IPS-18c (cell line): ENCODE results near the gene CTSD.

Experiments
- H3K4me3 ChIP-seq: 2 replicates; pipeline ENCODE4 v1.7.0; 2013; ENCODE audit warnings: low read depth, mild to moderate bottlenecking, low read length, moderate library complexity; ENCODE audit not compliant: insufficient read depth
- H3K9me3 ChIP-seq: one replicate; pipeline ENCODE4 v1.6.1; 2013; ENCODE audit warnings: mild to moderate bottlenecking, low read length, moderate library complexity; ENCODE audit not compliant: control insufficient read depth, insufficient read depth

Gene CTSD

DNA sequence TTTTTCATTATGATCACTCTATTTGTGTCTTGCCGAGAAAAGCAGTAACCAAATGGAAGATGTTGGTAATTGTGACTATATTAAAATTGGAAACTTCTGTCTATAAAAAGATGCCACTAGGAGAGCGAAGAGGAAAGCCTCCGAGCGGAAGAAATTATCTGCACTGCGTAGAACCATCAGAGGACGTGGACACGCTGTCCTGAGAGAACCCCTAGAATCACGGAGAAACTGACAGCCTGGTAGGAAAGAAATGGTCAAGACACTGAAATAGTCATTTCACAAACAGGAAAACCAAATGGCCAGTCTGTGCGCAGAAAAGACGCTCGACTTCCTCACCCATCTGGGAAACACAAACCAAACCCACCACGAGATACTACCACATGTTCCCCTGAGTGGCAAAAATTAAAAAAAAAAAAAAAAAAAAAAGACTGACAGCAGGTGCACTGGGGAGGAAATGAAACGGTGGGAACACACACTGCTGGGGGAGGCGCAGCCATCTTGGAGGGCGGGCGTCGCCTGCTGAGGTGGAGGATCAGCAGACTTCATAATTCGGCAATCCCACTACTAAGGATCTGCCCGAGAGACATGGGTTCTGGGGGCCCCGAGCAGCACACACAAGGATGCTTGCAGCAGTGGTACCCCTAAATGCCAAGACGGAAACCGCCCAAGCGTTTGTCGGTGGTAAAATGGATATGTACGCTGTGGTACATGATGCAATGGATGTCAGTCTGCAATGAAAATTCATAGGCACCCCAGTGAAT is 34.6 kb downstream of the CTSD start:
- Histone ChIP-seq H3K4me3 (no peak overlapping the region), H3K9me3 (no peaks in the 10 kb centered on the region)

DNA sequence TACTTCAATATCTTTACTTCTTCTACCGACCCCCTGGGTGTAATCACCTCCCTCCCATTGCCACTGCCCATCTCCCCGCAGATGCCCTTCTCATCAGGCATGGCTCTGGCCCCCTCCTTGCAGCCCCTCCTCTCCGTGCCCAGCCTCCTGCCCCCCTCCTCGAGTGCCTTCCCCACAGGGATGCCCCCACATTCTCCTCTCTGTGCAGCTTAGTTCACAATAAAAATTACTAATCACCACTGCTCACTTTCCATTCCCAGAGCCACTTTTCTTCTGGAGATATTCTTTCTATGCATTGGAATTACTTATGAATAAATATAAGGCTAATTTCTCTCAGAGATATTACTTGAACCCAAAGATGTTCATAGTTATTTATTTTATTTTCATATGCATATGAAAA is 35.4 kb downstream of the CTSD start:
- no peaks in the 10 kb centered on the region for H3K9me3 ChIP-seq
- H3K4me3 ChIP-seq = no peak overlapping the region

DNA sequence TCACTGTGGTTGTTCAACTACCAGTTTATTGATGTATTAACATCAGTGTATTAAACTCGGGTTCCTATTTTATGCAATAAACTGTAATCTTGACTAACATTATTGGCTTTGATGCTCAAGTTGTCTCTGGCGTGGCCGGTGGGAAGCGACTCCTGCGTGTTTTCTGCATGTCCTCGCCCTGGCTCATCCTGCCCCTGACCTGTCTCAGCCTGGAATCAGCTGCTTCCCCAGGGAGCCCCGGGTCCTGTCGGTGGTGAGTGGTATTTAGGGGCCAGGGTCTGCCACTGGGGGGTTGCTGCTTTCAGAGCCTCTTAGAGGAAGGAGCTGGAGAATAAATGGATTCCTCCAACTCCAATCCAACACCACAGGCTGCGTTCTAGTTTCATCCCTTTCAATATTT is 35.9 kb downstream of the CTSD start:
- H3K9me3 ChIP-seq = no peaks in the 10 kb centered on the region
- no peak overlapping the region for H3K4me3 ChIP-seq

DNA sequence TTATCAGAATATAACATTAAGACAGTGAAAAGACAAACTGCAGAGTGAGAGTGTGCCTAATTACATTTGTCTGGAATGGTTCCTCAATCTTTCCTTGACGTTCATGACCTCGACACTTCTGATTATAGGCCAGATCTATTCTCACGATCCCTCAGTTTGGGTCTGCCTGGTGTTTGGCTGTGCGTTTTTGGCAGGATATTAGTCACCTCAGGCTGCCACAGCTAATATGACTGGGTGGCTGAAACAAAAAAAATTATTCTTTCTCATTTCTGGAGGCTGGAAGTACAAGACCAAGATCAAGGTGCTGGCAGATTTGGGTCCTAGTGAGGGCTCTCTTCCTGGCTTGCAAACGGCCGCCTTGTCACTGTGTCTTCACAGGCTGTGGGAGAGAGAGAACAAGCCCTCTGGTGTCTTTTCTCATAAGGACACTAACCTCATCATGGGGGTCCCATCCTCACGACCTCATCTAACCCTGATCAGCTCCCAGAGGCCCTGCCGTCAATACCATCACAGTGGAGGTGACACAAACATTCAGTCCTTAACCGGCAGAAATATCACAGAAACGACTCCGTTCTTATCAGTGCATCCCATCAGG is 36.5 kb downstream of the CTSD start:
- no peak overlapping the region for H3K4me3 ChIP-seq

DNA sequence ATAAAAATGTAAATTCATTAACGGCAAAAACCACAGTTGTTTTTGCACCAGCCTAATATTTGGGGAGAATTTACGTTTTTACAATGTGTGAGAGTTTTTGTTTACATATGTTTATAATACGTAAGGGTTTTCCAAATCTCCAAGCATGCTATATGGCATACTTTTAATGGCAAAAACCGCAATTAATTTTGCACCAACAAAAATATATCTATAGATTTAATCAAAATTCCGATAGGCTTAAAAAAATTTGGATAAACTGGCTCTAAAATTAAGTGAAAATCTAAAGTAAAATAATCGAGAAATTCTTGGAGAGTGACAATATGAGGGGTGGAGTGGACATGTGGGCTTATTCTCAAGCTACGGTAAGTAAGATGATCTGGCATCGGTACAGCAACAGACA is 43.9 kb downstream of the CTSD start:
- no peak overlapping the region for H3K4me3 ChIP-seq
- peaks cover 2% of the 10 kb centered on the region for H3K9me3 ChIP-seq

More for the DNA sequence above, 36.5 kb downstream of the CTSD start:
- no peaks in the 10 kb centered on the region for H3K9me3 ChIP-seq

DNA sequence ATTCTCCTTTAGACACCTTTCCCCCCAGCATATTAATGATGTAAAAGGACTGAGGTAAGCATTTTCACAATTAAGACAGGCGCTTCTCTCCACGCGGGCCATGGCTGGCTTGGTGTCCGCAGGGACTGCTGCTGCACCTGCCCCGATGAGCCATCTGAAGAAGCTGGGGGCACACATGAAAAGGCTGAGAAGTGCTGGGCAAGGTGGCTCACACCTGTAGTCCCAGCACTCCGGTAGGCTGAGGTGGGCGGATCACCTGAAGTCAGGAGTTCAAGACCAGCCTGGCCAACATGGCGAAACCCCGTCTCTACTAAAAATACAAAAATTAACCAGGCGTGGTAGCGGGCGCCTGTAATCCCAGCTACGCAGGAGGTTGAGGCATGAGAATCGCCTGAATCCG is 45.4 kb downstream of the CTSD start:
- Histone ChIP-seq H3K9me3 (peaks cover 4% of the 10 kb centered on the region), H3K4me3 (no peak overlapping the region)

DNA sequence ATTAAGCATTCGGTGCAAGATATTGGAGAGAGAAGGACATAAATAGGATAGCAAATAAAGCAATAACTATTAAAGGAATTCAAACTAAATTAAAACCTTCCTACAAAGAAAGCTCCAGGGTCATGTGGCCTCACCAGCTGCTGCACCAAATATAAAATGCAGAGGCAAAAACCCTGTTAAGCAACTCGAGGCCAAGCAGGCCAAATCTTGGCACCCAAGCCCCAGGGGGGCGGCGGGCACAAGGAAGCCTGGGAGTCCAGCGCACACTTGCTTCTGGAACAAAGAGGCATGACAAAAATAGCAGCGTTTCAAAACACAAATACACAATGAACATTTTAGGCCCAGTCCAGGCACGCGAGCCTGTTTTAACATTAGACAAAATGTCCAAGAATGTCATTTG is 46.0 kb downstream of the CTSD start:
- Histone ChIP-seq H3K4me3 (no peak overlapping the region), H3K9me3 (peaks cover 4% of the 10 kb centered on the region)

DNA sequence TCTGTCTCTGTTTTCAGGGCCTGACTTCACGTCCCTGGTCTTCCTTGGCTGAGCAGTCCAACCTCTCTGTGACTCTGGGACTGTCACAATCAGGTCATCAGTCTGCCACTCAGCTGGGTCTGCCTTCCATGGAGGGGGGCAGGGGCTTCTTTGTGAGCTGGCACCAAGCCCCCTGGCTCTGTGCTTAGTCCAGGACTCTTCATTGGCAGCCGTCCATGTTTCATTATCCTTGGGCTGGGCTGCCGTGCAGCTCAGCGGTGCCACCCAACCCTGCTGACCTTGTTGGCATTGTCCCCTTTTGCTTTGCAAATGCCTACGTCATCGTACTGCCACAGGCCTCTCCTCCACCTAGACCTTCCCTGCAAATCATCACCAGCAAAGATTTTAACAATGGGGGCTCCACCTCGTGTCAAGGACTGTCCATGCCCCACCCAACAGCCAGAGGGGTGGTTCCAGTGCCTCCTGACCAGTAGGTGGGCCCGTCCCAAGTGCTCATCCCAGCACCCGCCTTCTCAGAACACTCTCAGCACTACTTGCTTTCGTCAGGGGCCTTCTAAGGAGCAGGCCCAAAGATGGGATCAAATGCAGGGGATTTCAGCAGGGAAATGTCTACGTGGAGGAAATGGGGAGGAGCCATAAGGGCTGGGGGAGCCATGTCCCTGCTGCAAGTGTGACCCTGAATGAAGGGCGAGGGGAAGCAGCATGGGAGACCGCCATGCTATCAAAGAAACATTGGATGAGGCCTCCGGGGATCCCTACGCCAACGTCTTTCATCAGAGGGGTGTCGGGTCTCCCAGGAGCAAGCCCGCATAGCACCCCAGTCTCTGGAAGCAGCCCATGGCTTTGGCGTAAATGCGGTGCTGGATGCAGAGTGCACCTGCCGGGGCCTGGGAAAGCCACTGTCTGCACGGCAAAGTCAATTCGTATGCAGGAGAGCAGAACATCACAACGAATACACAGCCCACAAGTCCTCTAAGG is 48.5 kb downstream of the CTSD start:
- no peak overlapping the region for H3K4me3 ChIP-seq
- H3K9me3 ChIP-seq = peaks cover 6% of the 10 kb centered on the region

DNA sequence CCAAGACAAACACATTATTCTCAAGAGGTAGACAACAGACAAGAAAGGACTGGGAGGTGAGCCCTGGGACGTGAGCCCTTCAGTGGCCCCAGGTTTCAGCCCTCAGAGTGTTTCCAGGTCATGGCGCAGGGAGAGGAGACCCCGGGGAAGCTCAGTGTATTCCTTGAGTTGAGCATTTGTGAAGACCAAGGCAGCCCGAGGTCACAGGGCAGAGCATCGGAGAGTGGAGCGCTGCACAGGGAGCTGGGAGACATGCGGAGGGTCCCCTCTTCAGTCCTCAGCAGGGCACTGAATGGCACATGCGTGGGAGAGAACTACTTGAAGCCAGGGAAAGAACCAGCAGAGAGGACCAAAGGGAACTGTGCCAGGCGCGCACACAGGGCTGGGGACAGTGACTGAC is 55.0 kb downstream of the CTSD start:
- Histone ChIP-seq H3K9me3 (peaks cover 2% of the 10 kb centered on the region), H3K4me3 (no peak overlapping the region)

DNA sequence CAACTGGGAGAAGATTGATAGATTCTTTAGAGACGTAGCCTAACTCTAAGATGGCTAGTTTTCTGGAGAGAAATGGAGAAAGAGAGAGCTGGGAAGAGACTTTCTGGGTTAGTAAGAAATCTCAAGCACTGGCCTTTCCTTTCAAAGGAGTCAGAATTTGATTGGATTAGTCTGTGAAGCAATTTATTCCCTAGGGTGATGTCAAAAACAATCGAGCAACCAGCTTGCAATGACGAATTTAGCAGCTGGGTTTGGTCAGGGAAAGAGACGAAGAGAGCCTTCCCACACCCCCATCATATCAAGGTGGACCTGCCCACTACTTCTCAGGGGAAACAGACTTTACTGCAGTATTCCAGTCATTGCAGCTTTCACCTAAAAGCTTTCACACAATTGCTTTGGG is 56.0 kb downstream of the CTSD start:
- peaks cover 2% of the 10 kb centered on the region for H3K9me3 ChIP-seq
- H3K4me3 ChIP-seq = no peak overlapping the region

DNA sequence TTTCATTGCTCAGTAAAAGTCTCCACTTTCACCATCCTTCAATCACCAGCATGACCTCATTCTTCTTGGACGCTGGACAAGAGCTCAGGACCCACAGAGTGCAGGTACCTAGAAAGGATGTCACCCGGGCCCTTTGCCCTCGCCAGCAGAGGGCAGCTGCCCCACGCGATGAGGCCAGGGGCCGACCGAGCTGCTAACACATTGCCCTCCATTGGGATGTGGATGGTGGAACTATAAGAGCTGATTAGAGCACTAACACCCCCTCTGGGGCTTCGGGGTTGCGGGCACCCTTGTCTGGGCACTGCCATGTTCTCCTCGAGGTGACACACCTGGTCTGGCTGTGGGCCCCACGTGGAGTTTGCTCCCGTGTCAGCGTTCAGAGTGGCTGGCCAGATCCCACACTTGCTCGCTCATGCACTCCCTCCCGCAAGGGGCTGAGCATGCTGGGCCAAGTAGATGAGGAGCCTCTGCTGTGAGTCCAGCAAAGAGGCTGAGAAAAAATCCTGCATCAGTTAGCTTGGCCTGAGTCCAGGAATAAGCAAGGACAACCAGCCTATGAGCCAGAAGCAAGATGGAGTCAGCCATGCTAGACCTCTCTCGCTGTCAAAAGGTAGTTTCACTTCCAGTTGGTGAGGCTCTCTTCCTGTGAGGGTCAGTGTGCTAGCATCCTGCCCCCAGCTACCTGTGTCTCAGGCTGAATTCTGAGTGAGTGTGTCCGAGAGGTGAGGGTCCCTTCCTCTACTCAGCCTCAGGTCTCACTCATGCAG is 56.9 kb downstream of the CTSD start:
- Histone ChIP-seq H3K9me3 (peaks cover under 1% of the 10 kb centered on the region), H3K4me3 (no peak overlapping the region)

DNA sequence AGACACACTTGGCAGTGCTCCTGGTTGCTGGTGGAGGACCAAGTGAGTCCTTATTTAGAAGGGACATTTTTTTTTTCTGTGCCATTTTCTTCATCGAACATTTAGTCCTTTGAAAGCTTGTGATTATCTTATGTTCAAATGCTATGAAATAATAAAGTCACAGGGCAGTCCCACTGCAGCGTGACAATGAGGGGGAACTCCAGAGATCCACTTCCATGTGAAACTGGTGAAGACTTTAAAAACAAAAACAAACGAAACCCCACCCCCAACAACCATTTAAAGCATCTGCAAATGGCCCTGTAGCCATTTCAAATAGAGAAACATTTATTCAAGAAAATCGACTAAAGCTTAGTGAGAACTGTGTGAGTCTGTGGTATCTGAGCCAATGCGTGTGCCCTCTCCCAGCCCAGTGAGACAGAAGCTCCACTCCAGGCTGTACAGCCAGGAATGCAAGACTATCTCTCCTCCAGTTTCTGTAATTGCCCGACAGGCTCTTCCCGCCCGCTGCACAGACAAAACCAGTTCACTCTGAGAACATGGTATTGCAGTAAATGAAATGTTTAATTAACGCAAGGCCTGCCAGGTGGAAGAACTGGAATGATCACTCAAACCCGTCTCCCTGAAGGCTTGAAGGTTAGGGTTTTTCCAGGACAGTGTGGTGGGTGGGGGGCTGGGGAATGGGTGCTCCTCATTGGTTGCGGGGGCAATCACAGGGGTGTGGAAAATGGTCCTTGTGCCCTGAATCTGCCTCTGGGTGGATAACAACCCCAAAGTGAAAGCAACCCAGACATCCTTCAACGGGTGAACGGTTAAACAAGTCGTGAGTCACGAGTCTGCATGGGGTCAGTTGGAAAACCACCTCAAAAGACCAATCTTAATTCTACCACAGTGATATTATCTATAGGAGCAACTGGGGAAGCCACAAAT is 58.3 kb downstream of the CTSD start:
- Histone ChIP-seq H3K9me3 (no peaks in the 10 kb centered on the region), H3K4me3 (no peak overlapping the region)

DNA sequence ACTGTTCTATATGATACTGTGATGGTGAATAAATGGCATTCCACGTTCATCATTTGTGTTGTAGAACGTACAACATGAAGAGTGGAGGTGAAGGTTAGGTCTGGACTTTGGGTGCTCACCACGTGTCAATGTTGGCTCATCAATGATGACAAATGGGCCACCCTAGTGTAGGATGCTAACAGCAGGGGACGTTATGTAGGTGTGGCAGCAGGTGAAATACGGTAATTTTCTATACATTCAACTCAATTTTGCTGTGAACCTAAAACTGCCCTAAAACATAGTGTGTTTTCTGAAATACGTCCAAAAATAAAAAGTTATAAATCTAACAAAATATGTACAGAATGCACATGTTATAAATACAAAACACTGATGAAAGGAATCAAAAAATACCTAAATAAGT is 60.6 kb downstream of the CTSD start:
- H3K4me3 ChIP-seq = no peak overlapping the region
- H3K9me3 ChIP-seq = no peaks in the 10 kb centered on the region
